Measurements from ENCODE around the gene TEKT1.

The TEKT1 gene

DNA sequence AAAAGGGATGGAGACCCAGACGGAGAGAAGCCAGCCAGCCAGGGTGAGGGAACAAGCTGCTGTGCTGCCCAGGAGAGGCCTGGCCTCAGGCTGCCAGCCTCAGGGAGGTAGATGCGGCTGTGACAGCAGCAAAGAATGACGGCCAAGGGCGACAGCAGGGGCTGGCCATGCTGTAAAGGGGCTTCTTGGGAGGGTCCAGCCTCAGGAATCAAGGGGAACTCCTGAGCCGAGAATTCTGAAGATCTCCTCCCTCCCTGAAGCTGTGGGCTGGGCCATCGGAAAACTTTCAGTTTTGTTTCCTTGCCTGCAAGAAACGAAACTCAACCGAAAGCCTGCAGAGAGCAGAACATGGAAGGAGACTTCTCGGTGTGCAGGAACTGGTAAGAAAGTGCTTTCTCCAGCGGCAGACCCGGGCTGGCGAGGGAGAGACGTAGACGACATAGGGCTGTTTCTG is 75.8 kb downstream of the TEKT1 start, which contains the start of gene XAF1:
Gene XAF1, plus strand, starts transcription at position 316 of the 454 bp plus-strand sequence. Its CDS starts 33 bp downstream, at position 349.
- peak; percentile 70 for DNase-seq

DNA sequence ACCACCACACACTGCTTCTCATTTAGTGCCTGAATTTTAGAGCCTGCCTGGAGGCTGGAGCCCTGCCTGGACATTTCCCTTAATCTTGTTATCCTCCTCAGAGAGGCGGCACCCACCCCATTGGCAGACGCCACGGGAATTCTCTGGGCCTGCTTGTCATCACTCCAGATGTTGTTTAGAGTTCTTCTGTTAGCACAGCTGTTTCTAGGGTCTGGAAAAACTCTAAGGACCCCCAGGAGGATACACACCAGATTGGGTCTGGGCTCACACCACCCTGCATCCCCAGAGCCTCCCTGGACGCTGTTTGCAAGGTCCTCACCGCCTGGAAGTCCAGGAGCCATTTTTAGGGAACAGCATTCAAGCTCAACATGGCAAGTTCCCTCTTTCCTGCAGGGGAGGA is 76.2 kb downstream of the TEKT1 start:
- no peak for DNase-seq

DNA sequence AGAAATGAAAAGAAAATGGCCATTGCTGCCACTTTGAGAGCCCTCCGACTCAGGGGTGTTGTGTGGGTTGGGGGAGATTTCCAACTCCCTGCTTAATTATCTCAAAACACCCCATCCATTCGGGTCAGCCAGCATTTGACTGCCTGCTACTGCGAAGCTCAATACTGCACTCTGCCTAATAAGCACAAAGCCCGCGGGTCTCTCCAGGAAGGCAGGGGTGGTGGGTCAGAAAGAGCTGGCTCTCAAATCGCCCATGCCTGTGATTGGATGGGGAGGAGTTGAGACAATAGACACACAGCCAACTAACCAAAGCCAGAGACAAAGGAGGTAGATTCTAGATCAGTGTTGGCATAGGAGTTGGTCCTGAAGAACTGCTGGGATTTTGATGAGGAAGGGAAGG is 78.0 kb downstream of the TEKT1 start:
- DNase-seq: no peak

DNA sequence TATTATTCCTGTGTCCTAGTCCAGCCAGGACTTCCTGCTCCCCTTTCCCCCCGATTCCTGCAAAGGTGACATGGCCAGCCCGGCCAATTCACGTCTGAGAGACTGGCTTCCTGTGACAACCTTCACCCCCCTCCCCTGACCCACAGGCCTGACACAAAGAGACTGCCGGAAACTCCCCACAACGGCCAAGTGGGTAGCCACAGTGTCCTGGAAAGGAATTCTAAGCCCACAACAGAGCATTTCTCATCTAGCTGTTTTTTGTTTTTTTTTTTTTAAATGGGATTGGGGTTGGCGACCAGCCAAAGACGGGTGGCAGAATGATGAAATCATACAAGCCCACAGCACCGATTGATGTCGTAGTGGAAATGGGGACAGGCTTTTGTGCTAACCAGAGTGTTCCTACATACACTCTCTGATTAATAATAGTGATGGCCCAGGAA is 78.5 kb downstream of the TEKT1 start:
- peak; percentile 31 for DNase-seq

DNA sequence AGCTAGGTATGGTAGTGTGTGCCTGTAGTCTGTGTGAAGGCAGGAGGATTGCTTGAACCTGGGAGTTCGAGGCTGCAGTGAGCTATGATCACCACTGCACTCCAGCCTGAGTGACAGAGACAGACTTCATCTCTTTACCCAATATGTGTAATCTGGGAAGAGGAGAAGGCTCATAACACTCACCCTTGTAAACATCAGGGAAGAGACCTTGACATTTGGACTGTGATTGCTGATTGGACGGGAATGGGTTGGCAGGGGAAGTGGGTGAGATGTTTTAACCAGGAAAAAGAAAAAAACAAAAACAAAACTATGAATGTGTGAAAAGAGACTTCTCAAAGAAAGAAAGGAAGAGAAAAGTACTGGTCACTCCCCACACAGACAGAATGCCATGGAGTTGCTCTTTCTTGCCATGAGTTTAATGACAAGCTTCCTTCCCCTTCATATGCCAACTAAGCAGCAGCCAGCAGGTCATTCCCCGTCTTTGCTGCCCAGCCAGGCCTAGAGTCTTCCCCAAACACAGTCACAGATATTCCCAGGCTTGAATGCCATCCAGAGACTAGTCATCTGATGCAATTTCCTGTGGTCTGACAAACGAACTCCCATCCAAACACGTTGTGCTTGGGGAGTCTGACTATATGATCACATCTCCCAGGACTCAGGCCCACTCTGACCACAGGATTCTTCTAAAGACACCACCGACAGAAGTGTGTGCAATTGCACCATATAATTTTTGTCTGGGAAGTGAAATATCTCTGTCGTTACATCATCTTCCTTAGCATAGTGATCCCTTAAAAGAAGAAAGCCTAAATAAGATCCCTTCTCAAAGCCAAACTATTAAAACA is 79.2 kb downstream of the TEKT1 start:
- no peak for DNase-seq

DNA sequence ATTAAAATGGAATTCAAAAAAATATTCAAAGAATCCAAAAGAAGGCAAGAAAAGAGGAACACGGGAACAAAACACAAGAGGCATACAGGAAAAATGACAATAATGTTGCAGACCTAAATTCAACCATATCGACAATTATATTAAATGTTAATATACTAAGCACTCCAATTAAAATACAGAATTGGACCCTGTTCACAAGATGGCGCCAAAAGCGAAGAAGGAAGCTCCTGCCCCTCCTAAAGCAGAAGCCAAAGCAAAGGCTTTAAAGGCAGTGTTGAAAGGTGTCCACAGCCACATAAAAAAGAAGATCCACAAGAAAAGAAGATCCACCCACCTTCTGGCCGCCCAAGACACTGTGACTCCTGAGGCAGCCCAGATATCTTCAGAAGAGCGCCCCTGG is 82.0 kb downstream of the TEKT1 start:
- no peak for DNase-seq

DNA sequence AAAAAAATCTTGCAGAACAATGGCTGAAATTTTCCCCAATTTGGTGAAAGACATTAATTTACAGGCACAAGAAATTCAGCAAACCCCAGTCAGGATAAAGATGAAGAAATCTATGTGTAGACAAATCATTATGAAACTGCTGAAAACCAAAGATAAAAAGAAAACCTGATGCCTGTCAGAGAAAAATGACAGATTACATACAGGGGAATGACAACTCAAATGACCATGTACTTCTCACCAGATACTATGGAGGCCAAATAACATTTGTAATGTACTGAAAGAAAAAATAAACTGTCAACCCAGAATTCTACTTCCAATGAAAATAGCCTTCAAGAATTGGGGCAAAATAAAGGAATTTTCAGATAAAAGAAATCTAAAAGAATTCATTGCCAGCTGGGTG is 82.9 kb downstream of the TEKT1 start:
- no peak for DNase-seq
